ENCODE data around the gene HCRTR1.

Gene HCRTR1

GRCh38 chr1:31617218-31617915 is at the start of gene HCRTR1:
Gene HCRTR1, plus strand, starts transcription at chr1:31617689. Its CDS starts 1,504 bp downstream, at chr1:31619193.
- DNase-seq (ENCODE audit: insufficient read length, low spot score) (no peak), FAIRE-seq (no peak)

GRCh38 chr1:31567956-31568570 is 49.4 kb upstream of the HCRTR1 start:
- FAIRE-seq (no peak), DNase-seq (ENCODE audit: insufficient read length, low spot score) (no peak)

GRCh38 chr1:31568895-31569595 is 48.4 kb upstream of the HCRTR1 start:
- DNase-seq (ENCODE audit: insufficient read length, low spot score) = no peak
- no peak for FAIRE-seq

- no peak for FAIRE-seq
- DNase-seq (ENCODE audit: insufficient read length, low spot score) = no peak
Observed at GRCh38 chr1:31569596-31570173, 47.8 kb upstream of the HCRTR1 start.

- FAIRE-seq (no peak), DNase-seq (ENCODE audit: insufficient read length, low spot score) (no peak)
Observed at GRCh38 chr1:31570228-31570627, 47.3 kb upstream of the HCRTR1 start.

GRCh38 chr1:31570906-31571305 is 46.6 kb upstream of the HCRTR1 start:
- DNase-seq (ENCODE audit: insufficient read length, low spot score) = no peak
- FAIRE-seq = no peak

GRCh38 chr1:31571340-31572295 is 45.9 kb upstream of the HCRTR1 start:
- DNase-seq (ENCODE audit: insufficient read length, low spot score) (no peak), FAIRE-seq (no peak)

- no peak for DNase-seq (ENCODE audit: insufficient read length, low spot score)
Observed at GRCh38 chr1:31572323-31573104, 45.0 kb upstream of the HCRTR1 start.

GRCh38 chr1:31573261-31573660 is 44.2 kb upstream of the HCRTR1 start:
- DNase-seq (ENCODE audit: insufficient read length, low spot score) (no peak), FAIRE-seq (no peak)

More at GRCh38 chr1:31572323-31573104, 45.0 kb upstream of the HCRTR1 start:
- FAIRE-seq = no peak

- FAIRE-seq (no peak), DNase-seq (ENCODE audit: insufficient read length, low spot score) (no peak)
Observed at GRCh38 chr1:31574749-31575368, 42.6 kb upstream of the HCRTR1 start.

GRCh38 chr1:31575369-31576140 is 41.9 kb upstream of the HCRTR1 start:
- FAIRE-seq (no peak), DNase-seq (ENCODE audit: insufficient read length, low spot score) (no peak)

GRCh38 chr1:31576201-31576669 is 41.3 kb upstream of the HCRTR1 start, which contains the start of gene TINAGL1:
Gene TINAGL1, plus strand, starts transcription at chr1:31576515. Its CDS starts 634 bp downstream, at chr1:31577149.
- DNase-seq (ENCODE audit: insufficient read length, low spot score) (no peak), FAIRE-seq (no peak)

GRCh38 chr1:31576743-31577455 is 40.6 kb upstream of the HCRTR1 start:
- FAIRE-seq (no peak), DNase-seq (ENCODE audit: insufficient read length, low spot score) (no peak)

GRCh38 chr1:31577515-31578192 is 39.8 kb upstream of the HCRTR1 start:
- no peak for DNase-seq (ENCODE audit: insufficient read length, low spot score)
- no peak for FAIRE-seq

GRCh38 chr1:31579374-31579773 is 38.1 kb upstream of the HCRTR1 start:
- DNase-seq (ENCODE audit: insufficient read length, low spot score) = no peak
- FAIRE-seq = no peak

GRCh38 chr1:31580513-31580870 is 37.0 kb upstream of the HCRTR1 start:
- no peak for DNase-seq (ENCODE audit: insufficient read length, low spot score)
- no peak for FAIRE-seq
